NCI-H345 treated with DMSO at 0.1 percent for 48 hours (cell line): ENCODE results near the gene SNX11.

Experiments used
- DNase-seq: peaks from one replicate; lab custom pipeline; 2025; ENCODE audit not compliant: unreplicated experiment; lab: John Stamatoyannopoulos, UW

The SNX11 gene

GRCh38 chr17:48095611-48096010, 12.0 kb upstream of the SNX11 start:
- DNase-seq = no peak

GRCh38 chr17:48100160-48100559, 7.4 kb upstream of the SNX11 start:
- DNase-seq = no peak

GRCh38 chr17:48100591-48101011, 7.0 kb upstream of the SNX11 start:
- peak; percentile 57 for DNase-seq

- DNase-seq = peak; percentile 91
These were observed 6.4 kb upstream of the SNX11 start, which contains the start of gene CBX1 for GRCh38 chr17:48101012-48101720. Gene CBX1 (minus strand): TSS chr17:48101478. CDS start chr17:48077004, 24,474 bp downstream.

GRCh38 chr17:48102043-48102750, 5.4 kb upstream of the SNX11 start:
- no peak for DNase-seq

GRCh38 chr17:48102798-48103715, 4.5 kb upstream of the SNX11 start:
- no peak for DNase-seq

- DNase-seq = no peak
These were observed 3.1 kb upstream of the SNX11 start for GRCh38 chr17:48104440-48104839.

- DNase-seq = no peak
These were observed 797 bp upstream of the SNX11 start for GRCh38 chr17:48106802-48107136.

- no peak for DNase-seq
These were observed 3.2 kb downstream of the SNX11 start for GRCh38 chr17:48110761-48111160.

- no peak for DNase-seq
These were observed 4.3 kb downstream of the SNX11 start for GRCh38 chr17:48111937-48112241.

GRCh38 chr17:48113201-48113676, 5.7 kb downstream of the SNX11 start:
- no peak for DNase-seq

GRCh38 chr17:48121923-48122664, 14.5 kb downstream of the SNX11 start:
- DNase-seq = no peak

GRCh38 chr17:48122665-48123045, 15.1 kb downstream of the SNX11 start:
- DNase-seq = no peak

- no peak for DNase-seq
These were observed 15.5 kb downstream of the SNX11 start for GRCh38 chr17:48123111-48123510.

- DNase-seq = no peak
These were observed 16.3 kb downstream of the SNX11 start for GRCh38 chr17:48123776-48124388.

- no peak for DNase-seq
These were observed 18.4 kb downstream of the SNX11 start for GRCh38 chr17:48125829-48126531.

- DNase-seq = no peak
These were observed 18.9 kb downstream of the SNX11 start for GRCh38 chr17:48126532-48126850.

GRCh38 chr17:48127371-48128051, 19.9 kb downstream of the SNX11 start:
- DNase-seq = no peak

- no peak for DNase-seq
These were observed 20.8 kb downstream of the SNX11 start for GRCh38 chr17:48128400-48128799.
